AG04450 (cell line): ENCODE measurements around the gene WNT3. TPM values are rescaled to one million over a fixed set of nuclear protein-coding genes. Genes with fewer than 3 reads are reported as not detected.
A peak's percentile ranks its signal among the peaks of the same experiment; 100 is the strongest.

ENCODE experiments used
- CTCF ChIA-PET: fragments of 300-600, 350-600 bp; formaldehyde crosslinking; extraction: SDS; loops from one replicate; lab custom pipeline; 2022; ENCODE audit warnings: antibody characterized with exemption, inconsistent platforms; lab: Charles Lee
- POLR2A ChIA-PET: fragments of 350-600 bp; formaldehyde crosslinking; extraction: SDS; loops from one replicate; lab custom pipeline; 2021; ENCODE audit warnings: antibody characterized with exemption, inconsistent platforms; lab: Yijun Ruan, JAX
- DNase-seq: peaks from one replicate; pipeline ENCODE4 v3.0.0-alpha.2; 2011; ENCODE audit warnings: low read depth, low spot score
- H3K27ac ChIP-seq: one replicate; pipeline ENCODE4 v1.5.1; 2012; ENCODE audit warnings: low read depth, low read length, control low read depth
- H3K27me3 ChIP-seq: one replicate; pipeline ENCODE4 v1.6.0; 2012; ENCODE audit warnings: low read length; ENCODE audit not compliant: control insufficient read depth, insufficient read depth
- H3K4me3 ChIP-seq: 2 replicates; pipeline ENCODE4 v1.5.1; 2011; ENCODE audit warnings: mild to moderate bottlenecking, low read depth, low read length, control low read depth
- H3K9me3 ChIP-seq: 2 replicates; pipeline ENCODE4 v1.5.1; 2012; ENCODE audit warnings: low read length; ENCODE audit not compliant: control insufficient read depth, insufficient read depth
- polyA plus RNA-seq: library from polyadenylated mRNA; depleted of rRNA; stranded (reverse); fragments of >200 nt; gene quantifications from 2 replicates; pipeline ENCODE4 v1.2.3, GENCODE V29; 2011
- TF ChIP-seq, protein P1 (sequence below): IDR thresholded peaks from 2 replicates; pipeline ENCODE4 v1.5.1; 2011; ENCODE audit warnings: low read depth, low read length, control low read depth, inconsistent platforms

Gene WNT3
- polyA plus RNA-seq, 1 experiment, result 1.4 TPM

DNA sequence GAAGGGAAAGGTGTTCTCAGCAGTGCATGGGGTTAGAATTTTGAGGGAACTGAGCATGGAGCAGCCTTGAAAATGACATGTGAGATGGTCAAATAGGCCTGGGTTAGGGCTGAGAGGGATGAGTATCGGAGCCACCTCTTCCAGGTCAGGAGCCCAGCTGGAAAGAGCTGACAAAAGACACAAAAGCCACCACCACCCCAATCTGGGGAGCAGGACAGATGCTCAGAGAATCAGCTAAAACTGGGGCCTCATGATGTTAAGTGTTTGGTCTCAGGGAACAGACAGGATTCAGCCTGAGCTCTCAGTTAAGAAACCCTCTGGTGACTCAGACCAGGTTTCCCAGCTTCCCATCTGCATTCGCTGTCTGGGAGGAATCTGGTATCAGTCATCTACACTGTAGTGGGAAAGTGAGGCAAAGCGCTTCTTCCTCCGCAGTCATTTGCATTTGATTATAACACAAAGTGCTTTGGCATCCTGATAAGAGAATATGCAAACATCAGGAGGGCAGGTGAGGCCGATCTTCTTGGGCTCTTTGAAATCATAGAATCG is 35.5 kb upstream of the WNT3 start:
- H3K27ac ChIP-seq, result no peak overlapping the region
- CTCF ChIA-PET, result interaction anchor here (1.4 to 1.7 kb wide), 2 partner anchors 11 to 13 kb away, joined by 5 to 6 read pairs; no protein-coding TSS in a partner anchor
- no peak overlapping the region for H3K4me3 ChIP-seq
- no peak for DNase-seq
- H3K27me3 ChIP-seq, result peaks cover 46% of the 10 kb centered on the region
- H3K9me3 ChIP-seq, result peaks cover 6% of the 10 kb centered on the region; the same call in 1 of the 2 replicates
- POLR2A ChIA-PET, result interaction anchor here (0.5 kb wide), 1 partner anchor 17 kb away, joined by 3 read pairs; no protein-coding TSS in a partner anchor
- TF ChIP-seq, protein P1, sequence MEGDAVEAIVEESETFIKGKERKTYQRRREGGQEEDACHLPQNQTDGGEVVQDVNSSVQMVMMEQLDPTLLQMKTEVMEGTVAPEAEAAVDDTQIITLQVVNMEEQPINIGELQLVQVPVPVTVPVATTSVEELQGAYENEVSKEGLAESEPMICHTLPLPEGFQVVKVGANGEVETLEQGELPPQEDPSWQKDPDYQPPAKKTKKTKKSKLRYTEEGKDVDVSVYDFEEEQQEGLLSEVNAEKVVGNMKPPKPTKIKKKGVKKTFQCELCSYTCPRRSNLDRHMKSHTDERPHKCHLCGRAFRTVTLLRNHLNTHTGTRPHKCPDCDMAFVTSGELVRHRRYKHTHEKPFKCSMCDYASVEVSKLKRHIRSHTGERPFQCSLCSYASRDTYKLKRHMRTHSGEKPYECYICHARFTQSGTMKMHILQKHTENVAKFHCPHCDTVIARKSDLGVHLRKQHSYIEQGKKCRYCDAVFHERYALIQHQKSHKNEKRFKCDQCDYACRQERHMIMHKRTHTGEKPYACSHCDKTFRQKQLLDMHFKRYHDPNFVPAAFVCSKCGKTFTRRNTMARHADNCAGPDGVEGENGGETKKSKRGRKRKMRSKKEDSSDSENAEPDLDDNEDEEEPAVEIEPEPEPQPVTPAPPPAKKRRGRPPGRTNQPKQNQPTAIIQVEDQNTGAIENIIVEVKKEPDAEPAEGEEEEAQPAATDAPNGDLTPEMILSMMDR, result no peak

DNA sequence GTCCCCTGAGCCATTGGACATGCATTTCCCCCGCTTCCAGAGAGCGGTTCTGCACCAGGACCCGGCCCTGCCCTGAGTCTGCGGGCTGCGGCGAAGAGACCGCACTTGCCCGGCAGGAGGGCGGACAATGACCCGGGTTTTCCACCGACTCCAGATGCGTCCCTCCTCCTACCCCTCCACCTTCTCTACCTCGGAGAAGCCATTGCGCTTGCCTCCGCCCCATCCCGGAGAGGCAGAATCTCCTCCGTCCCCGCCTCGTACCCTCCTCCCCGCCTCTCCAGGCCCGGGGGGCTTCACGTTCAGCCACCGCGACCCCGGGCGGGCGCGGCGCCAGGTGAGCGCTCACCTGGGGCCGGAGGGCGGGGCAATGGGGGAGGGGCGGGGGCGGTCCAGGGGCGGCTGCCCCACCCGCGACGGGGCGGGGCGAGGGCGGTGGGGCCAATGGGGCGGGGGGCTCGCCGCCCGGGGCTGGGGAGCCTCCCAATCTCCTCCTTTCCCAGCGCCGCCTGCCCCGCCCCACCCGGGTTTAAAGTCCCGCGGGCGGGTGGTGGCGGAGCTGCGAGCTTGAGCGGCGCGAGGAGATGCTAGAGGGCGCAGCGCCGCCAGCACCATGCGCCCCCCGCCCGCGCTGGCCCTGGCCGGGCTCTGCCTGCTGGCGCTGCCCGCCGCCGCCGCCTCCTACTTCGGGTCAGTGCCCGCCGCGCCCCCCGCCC is 32.7 kb upstream of the WNT3 start, which contains the start of gene WNT9B:
WNT9B (plus strand) TSS at position 555 of the 713 bp plus-strand sequence; CDS start at position 611, 56 bp downstream.
- peaks cover 65% of the 10 kb centered on the region for H3K27me3 ChIP-seq
- peak within 1 kb of the TSS; percentile 4; the same call in 1 of the 2 replicates for H3K4me3 ChIP-seq
- ChIA-PET CTCF (no interaction called here), POLR2A (no interaction called here)
- no peak for DNase-seq
- H3K9me3 ChIP-seq, result peaks cover 6% of the 10 kb centered on the region; the same call in 1 of the 2 replicates
- TF ChIP-seq, protein P1, result no peak
- H3K27ac ChIP-seq, result no peak within 1 kb of the TSS

DNA sequence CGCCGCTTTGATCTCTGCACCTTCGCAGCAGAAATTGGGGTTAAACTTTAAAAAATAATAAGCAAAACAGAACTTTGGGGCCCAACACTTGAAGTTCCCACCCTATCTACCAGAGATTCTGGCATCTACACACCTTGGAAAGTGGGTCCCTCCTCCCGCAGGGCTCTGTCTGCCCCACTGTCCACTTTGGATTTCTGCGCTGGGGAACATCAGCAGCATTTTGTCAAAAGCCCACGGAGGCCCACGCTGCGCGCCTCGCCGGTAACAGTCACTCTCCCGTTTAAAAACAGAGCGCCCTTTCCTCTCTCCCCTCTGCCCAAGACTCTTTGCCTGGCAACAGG is 32.2 kb upstream of the WNT3 start:
- no peak overlapping the region for H3K4me3 ChIP-seq
- peaks cover 6% of the 10 kb centered on the region; the same call in 1 of the 2 replicates for H3K9me3 ChIP-seq
- CTCF ChIA-PET, result no interaction called here
- POLR2A ChIA-PET, result no interaction called here
- no peak for DNase-seq
- TF ChIP-seq, protein P1, result no peak
- H3K27ac ChIP-seq, result no peak overlapping the region
- peaks cover 66% of the 10 kb centered on the region for H3K27me3 ChIP-seq

DNA sequence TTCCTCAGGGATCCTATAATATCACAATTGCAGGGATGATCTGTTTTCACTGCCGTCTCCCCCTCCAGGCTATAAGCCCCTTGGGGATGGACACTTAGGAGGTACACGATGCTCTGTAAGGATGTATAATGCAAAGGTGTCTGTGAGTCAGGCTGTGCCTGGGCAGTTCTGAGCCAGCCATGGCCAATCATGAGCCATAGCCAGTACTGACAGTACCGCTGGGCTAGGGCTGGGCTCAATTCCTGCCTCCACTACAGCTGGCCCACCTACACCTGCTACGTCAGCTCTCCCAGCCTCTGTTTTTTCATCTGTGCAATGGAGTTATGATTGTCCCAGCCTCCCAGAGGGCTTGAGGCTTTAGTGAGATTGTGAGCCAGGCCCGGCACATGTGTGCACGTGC is 30.0 kb upstream of the WNT3 start:
- ChIA-PET POLR2A (no interaction called here), CTCF (no interaction called here)
- Histone ChIP-seq H3K4me3 (no peak overlapping the region), H3K27ac (no peak overlapping the region), H3K27me3 (peaks cover 63% of the 10 kb centered on the region), H3K9me3 (peaks cover 6% of the 10 kb centered on the region; the same call in 1 of the 2 replicates)
- TF ChIP-seq, protein P1, result no peak
- DNase-seq, result no peak
